ENCODE measurements around the gene CD248.
"Not testable (repeated sequence)": the region's sequence is repeated elsewhere in the genome, so short reads cannot be mapped to it uniquely, and the experiment has no call there.

CD248 gene

GRCh38 chr11:66316849-66317251 lies at the start of gene CD248:
CD248 (minus strand) TSS chr11:66317044; CDS start chr11:66317027, 17 bp downstream.
- peak in 1 of 2 donors; percentile 45 for DNase-seq
- Mint-ChIP-seq H3K4me1 (peaks cover 71% of the 10 kb centered on the region), H3K27me3 (no peaks in the 10 kb centered on the region), H3K27ac (peak within 1 kb of the TSS; percentile 95 to 98), H3K9me3 (peaks cover 0 to 10% of the 10 kb centered on the region in 2 donors), H3K4me3 (peak within 1 kb of the TSS; percentile 91 to 95)
- ATAC-seq: no peak

- Mint-ChIP-seq H3K4me3 (no peak overlapping the region), H3K9me3 (no peaks in the 10 kb centered on the region), H3K27me3 (no peaks in the 10 kb centered on the region), H3K4me1 (peaks cover 20% of the 10 kb centered on the region), H3K27ac (no peak overlapping the region)
- DNase-seq (no peak), ATAC-seq (no peak)
Observed at GRCh38 chr11:66365711-66366619, 49.1 kb upstream of the CD248 start.

- DNase-seq: no peak
- H3K4me1 Mint-ChIP-seq: peaks cover 12% of the 10 kb centered on the region
- no peaks in the 10 kb centered on the region for H3K27me3 Mint-ChIP-seq
- ATAC-seq: no peak
- H3K4me3 Mint-ChIP-seq: no peak overlapping the region
- no peaks in the 10 kb centered on the region for H3K9me3 Mint-ChIP-seq
- no peak overlapping the region for H3K27ac Mint-ChIP-seq
Observed at GRCh38 chr11:66365166-66365565, 48.3 kb upstream of the CD248 start.

- Mint-ChIP-seq H3K4me3 (no peak overlapping the region), H3K9me3 (no peaks in the 10 kb centered on the region), H3K4me1 (peaks cover 5% of the 10 kb centered on the region), H3K27ac (peak overlapping the region in 1 of 2 donors; percentile 48), H3K27me3 (no peaks in the 10 kb centered on the region)
- peak; percentile 75 to 77 for DNase-seq
- ATAC-seq: peak; percentile 75
Observed at GRCh38 chr11:66363805-66364535, 47.1 kb upstream of the CD248 start.

GRCh38 chr11:66363187-66363601 lies 46.4 kb upstream of the CD248 start:
- Mint-ChIP-seq H3K4me3 (no peak overlapping the region), H3K4me1 (peaks cover 5% of the 10 kb centered on the region), H3K27ac (no peak overlapping the region), H3K27me3 (no peaks in the 10 kb centered on the region), H3K9me3 (no peaks in the 10 kb centered on the region)
- DNase-seq (no peak), ATAC-seq (no peak)

- no peak overlapping the region for H3K4me3 Mint-ChIP-seq
- H3K4me1 Mint-ChIP-seq: peaks cover 5% of the 10 kb centered on the region
- no peak overlapping the region for H3K27ac Mint-ChIP-seq
- H3K27me3 Mint-ChIP-seq: no peaks in the 10 kb centered on the region
- no peak for DNase-seq
- ATAC-seq: no peak
- H3K9me3 Mint-ChIP-seq: no peaks in the 10 kb centered on the region
Observed at GRCh38 chr11:66362481-66363147, 45.8 kb upstream of the CD248 start.

GRCh38 chr11:66361502-66361941 lies 44.7 kb upstream of the CD248 start:
- ATAC-seq: no peak
- H3K4me1 Mint-ChIP-seq: peaks cover 5% of the 10 kb centered on the region

GRCh38 chr11:66360406-66361073 lies 43.7 kb upstream of the CD248 start:
- H3K27me3 Mint-ChIP-seq: no peaks in the 10 kb centered on the region
- DNase-seq: no peak
- no peak for ATAC-seq
- no peaks in the 10 kb centered on the region for H3K9me3 Mint-ChIP-seq
- no peak overlapping the region for H3K4me3 Mint-ChIP-seq
- no peak overlapping the region for H3K27ac Mint-ChIP-seq
- peaks cover 5% of the 10 kb centered on the region for H3K4me1 Mint-ChIP-seq

More at GRCh38 chr11:66361502-66361941, 44.7 kb upstream of the CD248 start:
- Mint-ChIP-seq H3K27ac (peak overlapping the region in 1 of 2 donors; percentile 38), H3K9me3 (no peaks in the 10 kb centered on the region), H3K4me3 (no peak overlapping the region), H3K27me3 (no peaks in the 10 kb centered on the region)
- DNase-seq: no peak

- no peaks in the 10 kb centered on the region for H3K27me3 Mint-ChIP-seq
- no peak for ATAC-seq
- H3K27ac Mint-ChIP-seq: no peak overlapping the region
- H3K4me1 Mint-ChIP-seq: peaks cover 5% of the 10 kb centered on the region
- no peaks in the 10 kb centered on the region for H3K9me3 Mint-ChIP-seq
- no peak for DNase-seq
- no peak overlapping the region for H3K4me3 Mint-ChIP-seq
Observed at GRCh38 chr11:66359662-66360087, 42.8 kb upstream of the CD248 start.

- H3K4me3 Mint-ChIP-seq, H3K27me3 Mint-ChIP-seq, ATAC-seq, H3K9me3 Mint-ChIP-seq, DNase-seq: not testable (repeated sequence)
- H3K27ac Mint-ChIP-seq: peak overlapping the region in 1 of 2 donors; percentile 4
- H3K4me1 Mint-ChIP-seq: peaks cover 27% of the 10 kb centered on the region
Observed at GRCh38 chr11:66350560-66351235, 33.9 kb upstream of the CD248 start.

GRCh38 chr11:66349084-66349386 lies 32.2 kb upstream of the CD248 start:
- Mint-ChIP-seq H3K27me3 (no peaks in the 10 kb centered on the region), H3K9me3 (no peaks in the 10 kb centered on the region), H3K27ac (peak overlapping the region in 1 of 2 donors; percentile 100), H3K4me3 (no peak overlapping the region), H3K4me1 (peaks cover 43% of the 10 kb centered on the region)
- ATAC-seq (no peak), DNase-seq (no peak)

GRCh38 chr11:66347425-66348276 lies 30.8 kb upstream of the CD248 start, which contains the start of gene B4GAT1:
B4GAT1 (minus strand) TSS chr11:66347629; CDS start chr11:66347545, 84 bp downstream.
- peak; percentile 85 for ATAC-seq
- DNase-seq: peak; percentile 93 to 94
- Mint-ChIP-seq H3K27me3 (no peaks in the 10 kb centered on the region), H3K4me3 (peak within 1 kb of the TSS; percentile 84 to 92), H3K4me1 (peaks cover 57% of the 10 kb centered on the region), H3K9me3 (no peaks in the 10 kb centered on the region), H3K27ac (peak within 1 kb of the TSS; percentile 97 to 100)

- peak overlapping the region; percentile 84 to 92 for H3K4me3 Mint-ChIP-seq
- no peaks in the 10 kb centered on the region for H3K27me3 Mint-ChIP-seq
- peak overlapping the region; percentile 67 to 81 for H3K27ac Mint-ChIP-seq
- H3K9me3 Mint-ChIP-seq: no peaks in the 10 kb centered on the region
- H3K4me1 Mint-ChIP-seq: peaks cover 59% of the 10 kb centered on the region
- ATAC-seq: no peak
- no peak for DNase-seq
Observed at GRCh38 chr11:66346476-66347424, 29.9 kb upstream of the CD248 start.
